Measurements from ENCODE around the gene BAG3. TPM values are rescaled to one million over a fixed set of nuclear protein-coding genes. Genes with fewer than 3 reads are reported as not detected.
A peak's percentile ranks its signal among the peaks of the same experiment; 100 is the strongest.

BAG3 gene
- total and polyA plus RNA-seq, 10 donors, result 2.1 to 36.0 (median 16.7) TPM

DNA sequence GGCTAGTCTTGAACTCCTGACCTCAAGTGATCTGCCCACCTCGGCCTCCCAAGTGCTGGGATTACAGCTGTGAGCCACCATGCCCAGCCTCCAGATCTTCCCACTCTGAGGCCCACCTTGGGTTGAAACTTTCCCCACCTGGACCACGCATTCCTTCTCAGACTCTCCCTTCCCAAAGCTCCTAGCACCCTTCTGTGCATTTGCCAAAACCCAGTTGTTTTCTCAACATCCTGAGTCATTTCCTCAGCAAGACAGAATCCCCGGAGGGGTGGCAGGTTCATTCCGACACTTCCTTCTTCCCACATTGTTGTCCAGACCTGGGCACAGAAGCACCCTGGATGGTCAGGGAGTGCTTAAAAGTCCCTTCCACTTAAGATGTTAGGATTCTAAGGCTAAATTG is 28.9 kb downstream of the BAG3 start:
- TF ChIP-seq POLR2AphosphoS5 (IDR thresholded peaks at IDR 0.05) (no peak), POLR2A (IDR thresholded peaks at IDR 0.05) (no peak)
- TF ChIP-seq, protein P1, sequence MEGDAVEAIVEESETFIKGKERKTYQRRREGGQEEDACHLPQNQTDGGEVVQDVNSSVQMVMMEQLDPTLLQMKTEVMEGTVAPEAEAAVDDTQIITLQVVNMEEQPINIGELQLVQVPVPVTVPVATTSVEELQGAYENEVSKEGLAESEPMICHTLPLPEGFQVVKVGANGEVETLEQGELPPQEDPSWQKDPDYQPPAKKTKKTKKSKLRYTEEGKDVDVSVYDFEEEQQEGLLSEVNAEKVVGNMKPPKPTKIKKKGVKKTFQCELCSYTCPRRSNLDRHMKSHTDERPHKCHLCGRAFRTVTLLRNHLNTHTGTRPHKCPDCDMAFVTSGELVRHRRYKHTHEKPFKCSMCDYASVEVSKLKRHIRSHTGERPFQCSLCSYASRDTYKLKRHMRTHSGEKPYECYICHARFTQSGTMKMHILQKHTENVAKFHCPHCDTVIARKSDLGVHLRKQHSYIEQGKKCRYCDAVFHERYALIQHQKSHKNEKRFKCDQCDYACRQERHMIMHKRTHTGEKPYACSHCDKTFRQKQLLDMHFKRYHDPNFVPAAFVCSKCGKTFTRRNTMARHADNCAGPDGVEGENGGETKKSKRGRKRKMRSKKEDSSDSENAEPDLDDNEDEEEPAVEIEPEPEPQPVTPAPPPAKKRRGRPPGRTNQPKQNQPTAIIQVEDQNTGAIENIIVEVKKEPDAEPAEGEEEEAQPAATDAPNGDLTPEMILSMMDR (IDR thresholded peaks at IDR 0.05 in 8 of 11, conservative IDR thresholded peaks at IDR 0.05 in 3 of 11), result no peak
- Histone ChIP-seq H3K4me1 (peaks cover 0 to 33% (median 14%) of the 10 kb centered on the region in 6 donors), H3K36me3 (peaks cover 0 to 31% (median 15%) of the 10 kb centered on the region in 6 donors), H3K9me3 (no peaks in the 10 kb centered on the region), H3K27me3 (replicated peaks in 1 of 7) (no peaks in the 10 kb centered on the region), H3K4me3 (no peak overlapping the region), H3K27ac (no peak overlapping the region)
- peak; percentile 35 for DNase-seq
- intact Hi-C loops (cut with DNase I; ENCODE audit: low total_unique reads), result loop anchor here (10.0 kb wide), 2 partner anchors 75 to 665 kb away; no protein-coding TSS in a partner anchor
- WGBS, 5 donors, result 32 to 60% (median 53%) methylated on average over 4 of the region's 4 CpGs

DNA sequence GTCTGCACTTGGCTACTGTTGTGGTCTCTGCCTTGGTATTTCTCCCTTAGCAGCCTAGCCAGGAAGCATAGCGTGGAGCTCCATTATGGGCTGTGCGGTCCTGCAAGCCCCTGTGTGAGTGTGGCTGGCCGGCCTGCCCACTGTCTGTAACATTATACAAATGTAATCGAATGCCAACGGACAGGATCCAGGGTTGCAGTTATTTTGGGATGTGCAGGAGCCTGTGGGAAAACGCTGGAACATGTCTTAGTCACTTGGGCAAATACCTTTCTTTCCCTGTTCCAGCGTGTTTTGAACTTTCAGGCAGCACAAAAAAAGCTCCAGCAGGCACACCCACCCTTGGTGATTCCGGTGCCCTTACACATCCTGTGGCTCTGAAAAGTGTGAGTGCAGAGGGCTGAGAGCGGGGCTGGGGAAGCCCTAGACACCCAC is 29.5 kb downstream of the BAG3 start:
- Histone ChIP-seq H3K27ac (no peak overlapping the region), H3K27me3 (replicated peaks in 1 of 7) (no peaks in the 10 kb centered on the region), H3K4me1 (peaks cover 0 to 33% (median 14%) of the 10 kb centered on the region in 6 donors), H3K4me3 (no peak overlapping the region), H3K36me3 (peaks cover 0 to 26% (median 15%) of the 10 kb centered on the region in 6 donors), H3K9me3 (no peaks in the 10 kb centered on the region)
- TF ChIP-seq POLR2A (IDR thresholded peaks at IDR 0.05), result no peak
- no peak for TF ChIP-seq POLR2AphosphoS5 (IDR thresholded peaks at IDR 0.05)
- TF ChIP-seq, protein P1 (IDR thresholded peaks at IDR 0.05 in 8 of 11, conservative IDR thresholded peaks at IDR 0.05 in 3 of 11), result no peak
- 58 to 74% (median 70%) methylated on average over 9 of the region's 9 CpGs for WGBS, 5 donors
- no peak for DNase-seq
- intact Hi-C loops (cut with DNase I; ENCODE audit: low total_unique reads), result loop anchor here (10.0 kb wide), 2 partner anchors 74 to 664 kb away; no protein-coding TSS in a partner anchor

DNA sequence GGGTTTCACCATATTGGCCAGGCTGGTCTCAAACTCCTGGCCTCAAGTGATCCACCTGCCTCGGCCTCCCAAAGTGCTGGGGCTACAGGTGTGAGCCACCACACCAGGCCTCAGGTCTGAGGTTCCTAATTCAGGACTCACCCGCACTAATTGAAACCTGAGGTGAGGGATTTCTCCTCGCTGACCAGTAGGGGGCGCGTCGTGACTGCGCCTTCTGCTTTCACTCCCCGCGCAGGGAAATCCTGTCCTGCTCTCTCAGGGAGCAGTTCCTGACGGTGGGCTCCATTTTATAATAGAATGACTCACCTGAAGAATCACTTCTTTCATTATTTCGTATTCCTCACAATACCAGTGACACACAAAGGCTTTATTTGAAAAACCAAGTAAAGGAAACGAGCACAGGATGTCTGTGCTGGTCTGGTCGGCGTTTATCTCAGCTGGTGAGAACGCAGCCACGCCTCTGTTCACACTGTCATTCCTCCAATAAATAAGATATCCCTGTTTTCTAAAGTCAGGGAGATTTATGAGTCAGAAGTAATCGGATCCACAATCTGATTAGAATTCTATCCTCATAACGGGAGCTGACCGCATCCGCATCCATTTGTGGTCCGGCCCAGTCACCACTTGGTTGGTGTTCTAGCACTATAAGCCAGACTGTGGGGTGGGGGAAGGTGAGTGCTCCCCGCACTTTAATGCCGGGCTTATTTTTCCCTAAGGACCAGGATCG is 35.4 kb downstream of the BAG3 start:
- Histone ChIP-seq H3K27ac (peak overlapping the region in 4 of 8 donors; percentile 6 to 42 (median 20)), H3K4me1 (peaks cover 0 to 29% (median 19%) of the 10 kb centered on the region in 6 donors), H3K27me3 (replicated peaks in 1 of 7) (no peaks in the 10 kb centered on the region), H3K36me3 (no peaks in the 10 kb centered on the region), H3K4me3 (peak overlapping the region in 6 of 8 donors; percentile 8 to 54 (median 22)), H3K9me3 (no peaks in the 10 kb centered on the region)
- DNase-seq, result peak; percentile 94
- intact Hi-C loops (cut with DNase I; ENCODE audit: low total_unique reads), result loop anchor here (5.0 to 10.0 kb wide), 3 partner anchors 68 to 658 kb away; no protein-coding TSS in a partner anchor
- TF ChIP-seq POLR2A (IDR thresholded peaks at IDR 0.05) (no peak), POLR2AphosphoS5 (IDR thresholded peaks at IDR 0.05) (peak in 2 of 3 donors; percentile 56 to 57)
- TF ChIP-seq, protein P1 (IDR thresholded peaks at IDR 0.05 in 8 of 11, conservative IDR thresholded peaks at IDR 0.05 in 3 of 11), result peak; percentile 72 to 94 (median 90)
- WGBS, 5 donors, result 16 to 25% (median 21%) methylated on average over 24 of the region's 24 CpGs
